A673 (cell line): ENCODE measurements around the gene ALDH1L1.

Source experiments
- EZH2 ChIP-seq: fragments of 200-600 bp; sonication (generic); IDR thresholded peaks from 2 replicates; pipeline ENCODE4 v1.6.1; 2017; ENCODE audit warnings: borderline replicate concordance, low read depth, mild to moderate bottlenecking, mixed read lengths, antibody characterized with exemption, low read length; ENCODE audit not compliant: poor library complexity, severe bottlenecking
- TF ChIP-seq, protein P1 (sequence below): fragments of 300-800, 200-600 bp; sonication (generic); conservative IDR thresholded peaks from 2 replicates; pipeline ENCODE4 v1.5.1; 2017; ENCODE audit warnings: low read depth, mild to moderate bottlenecking, antibody characterized with exemption, low read length, moderate library complexity, mixed read lengths

GRCh38 chr3:126167566-126167965 lies 12.8 kb downstream of the ALDH1L1 start:
- TF ChIP-seq, protein P1, sequence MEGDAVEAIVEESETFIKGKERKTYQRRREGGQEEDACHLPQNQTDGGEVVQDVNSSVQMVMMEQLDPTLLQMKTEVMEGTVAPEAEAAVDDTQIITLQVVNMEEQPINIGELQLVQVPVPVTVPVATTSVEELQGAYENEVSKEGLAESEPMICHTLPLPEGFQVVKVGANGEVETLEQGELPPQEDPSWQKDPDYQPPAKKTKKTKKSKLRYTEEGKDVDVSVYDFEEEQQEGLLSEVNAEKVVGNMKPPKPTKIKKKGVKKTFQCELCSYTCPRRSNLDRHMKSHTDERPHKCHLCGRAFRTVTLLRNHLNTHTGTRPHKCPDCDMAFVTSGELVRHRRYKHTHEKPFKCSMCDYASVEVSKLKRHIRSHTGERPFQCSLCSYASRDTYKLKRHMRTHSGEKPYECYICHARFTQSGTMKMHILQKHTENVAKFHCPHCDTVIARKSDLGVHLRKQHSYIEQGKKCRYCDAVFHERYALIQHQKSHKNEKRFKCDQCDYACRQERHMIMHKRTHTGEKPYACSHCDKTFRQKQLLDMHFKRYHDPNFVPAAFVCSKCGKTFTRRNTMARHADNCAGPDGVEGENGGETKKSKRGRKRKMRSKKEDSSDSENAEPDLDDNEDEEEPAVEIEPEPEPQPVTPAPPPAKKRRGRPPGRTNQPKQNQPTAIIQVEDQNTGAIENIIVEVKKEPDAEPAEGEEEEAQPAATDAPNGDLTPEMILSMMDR = no peak
- TF ChIP-seq EZH2 = no peak
